GM06990 (cell line): ENCODE measurements around the gene SLC45A1.

Source experiments
- DNase-seq: peaks from one replicate; pipeline ENCODE4 v3.0.0-alpha.2; 2011; ENCODE audit not compliant: insufficient read length; ENCODE audit errors: extremely low read depth
- H3K27me3 ChIP-seq: replicated peaks from 2 replicates; pipeline ENCODE4 v1.6.0; 2011; ENCODE audit warnings: low read length; ENCODE audit not compliant: control insufficient read depth, insufficient read depth
- H3K36me3 ChIP-seq: 2 replicates; pipeline ENCODE4 v1.5.1; 2011; ENCODE audit warnings: low read length; ENCODE audit not compliant: control insufficient read depth, insufficient read depth
- H3K4me3 ChIP-seq: replicated peaks from 2 replicates; pipeline ENCODE4 v1.5.1; 2011; ENCODE audit warnings: low read depth, mild to moderate bottlenecking, control low read depth, low read length
- TF ChIP-seq, protein P1 (sequence below): IDR thresholded peaks from 2 replicates; pipeline ENCODE4 v1.5.1; 2011; ENCODE audit warnings: low read length, control low read depth, mild to moderate bottlenecking, inconsistent platforms; ENCODE audit not compliant: insufficient read depth, poor library complexity, severe bottlenecking

Gene SLC45A1

GRCh38 chr1:8312235-8313218 lies 5.4 kb upstream of the SLC45A1 start:
- no peak for DNase-seq
- H3K27me3 ChIP-seq = peaks cover 2% of the 10 kb centered on the region
- H3K4me3 ChIP-seq = no peak overlapping the region
- no peaks in the 10 kb centered on the region for H3K36me3 ChIP-seq
- TF ChIP-seq, protein P1, sequence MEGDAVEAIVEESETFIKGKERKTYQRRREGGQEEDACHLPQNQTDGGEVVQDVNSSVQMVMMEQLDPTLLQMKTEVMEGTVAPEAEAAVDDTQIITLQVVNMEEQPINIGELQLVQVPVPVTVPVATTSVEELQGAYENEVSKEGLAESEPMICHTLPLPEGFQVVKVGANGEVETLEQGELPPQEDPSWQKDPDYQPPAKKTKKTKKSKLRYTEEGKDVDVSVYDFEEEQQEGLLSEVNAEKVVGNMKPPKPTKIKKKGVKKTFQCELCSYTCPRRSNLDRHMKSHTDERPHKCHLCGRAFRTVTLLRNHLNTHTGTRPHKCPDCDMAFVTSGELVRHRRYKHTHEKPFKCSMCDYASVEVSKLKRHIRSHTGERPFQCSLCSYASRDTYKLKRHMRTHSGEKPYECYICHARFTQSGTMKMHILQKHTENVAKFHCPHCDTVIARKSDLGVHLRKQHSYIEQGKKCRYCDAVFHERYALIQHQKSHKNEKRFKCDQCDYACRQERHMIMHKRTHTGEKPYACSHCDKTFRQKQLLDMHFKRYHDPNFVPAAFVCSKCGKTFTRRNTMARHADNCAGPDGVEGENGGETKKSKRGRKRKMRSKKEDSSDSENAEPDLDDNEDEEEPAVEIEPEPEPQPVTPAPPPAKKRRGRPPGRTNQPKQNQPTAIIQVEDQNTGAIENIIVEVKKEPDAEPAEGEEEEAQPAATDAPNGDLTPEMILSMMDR = no peak

GRCh38 chr1:8313231-8313630 lies 4.7 kb upstream of the SLC45A1 start:
- TF ChIP-seq, protein P1 = no peak
- peaks cover 2% of the 10 kb centered on the region for H3K27me3 ChIP-seq
- no peak for DNase-seq
- H3K4me3 ChIP-seq = no peak overlapping the region
- no peaks in the 10 kb centered on the region for H3K36me3 ChIP-seq

DNA sequence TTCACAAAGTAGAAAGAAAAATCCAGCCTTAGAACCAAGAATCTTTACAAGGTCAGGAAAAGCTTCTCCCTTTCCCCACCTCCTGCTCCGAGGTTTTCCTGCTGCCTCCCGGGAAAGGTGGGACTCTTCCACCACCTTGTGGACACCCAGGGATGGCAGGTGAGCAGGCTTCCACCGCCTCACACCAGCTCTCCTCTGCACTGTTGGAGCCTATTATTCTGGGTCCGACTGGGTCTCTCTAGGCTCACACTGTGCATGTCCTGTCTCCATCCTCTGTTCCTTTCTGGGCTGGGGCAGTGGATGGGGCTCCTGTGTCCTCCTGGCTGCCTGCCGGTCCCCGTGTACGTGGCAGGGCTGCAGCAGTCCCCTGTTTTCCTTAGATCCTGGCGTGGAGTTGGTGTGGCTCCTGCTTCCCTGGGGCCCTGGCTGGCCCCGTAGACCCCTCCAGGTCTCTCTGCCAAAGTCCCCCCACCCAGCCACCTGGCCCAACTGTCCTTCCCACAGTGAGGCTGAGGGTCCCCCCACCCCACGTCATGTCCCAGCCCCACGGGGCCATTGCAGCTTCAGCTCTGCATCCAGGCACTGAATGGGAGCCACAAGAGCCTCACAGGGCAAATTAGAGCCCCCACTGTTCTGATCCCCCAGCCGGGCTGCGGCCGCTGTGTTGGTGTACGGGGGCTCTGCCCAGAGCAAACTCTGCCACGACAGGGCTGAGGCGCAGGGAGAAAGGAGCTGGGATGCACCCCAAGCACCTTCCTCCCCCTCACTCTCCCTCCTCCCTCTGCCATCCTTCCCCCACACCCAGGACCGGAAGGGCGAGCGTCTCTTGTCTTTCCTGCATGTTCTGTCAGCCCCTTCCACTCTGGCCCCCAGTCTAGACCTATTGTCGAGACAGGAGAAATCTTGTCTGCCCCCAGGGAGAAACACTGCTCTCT lies 3.3 kb upstream of the SLC45A1 start:
- TF ChIP-seq, protein P1 = peak; percentile 79
- DNase-seq = no peak
- Histone ChIP-seq H3K4me3 (no peak overlapping the region), H3K27me3 (peaks cover 2% of the 10 kb centered on the region), H3K36me3 (no peaks in the 10 kb centered on the region)

DNA sequence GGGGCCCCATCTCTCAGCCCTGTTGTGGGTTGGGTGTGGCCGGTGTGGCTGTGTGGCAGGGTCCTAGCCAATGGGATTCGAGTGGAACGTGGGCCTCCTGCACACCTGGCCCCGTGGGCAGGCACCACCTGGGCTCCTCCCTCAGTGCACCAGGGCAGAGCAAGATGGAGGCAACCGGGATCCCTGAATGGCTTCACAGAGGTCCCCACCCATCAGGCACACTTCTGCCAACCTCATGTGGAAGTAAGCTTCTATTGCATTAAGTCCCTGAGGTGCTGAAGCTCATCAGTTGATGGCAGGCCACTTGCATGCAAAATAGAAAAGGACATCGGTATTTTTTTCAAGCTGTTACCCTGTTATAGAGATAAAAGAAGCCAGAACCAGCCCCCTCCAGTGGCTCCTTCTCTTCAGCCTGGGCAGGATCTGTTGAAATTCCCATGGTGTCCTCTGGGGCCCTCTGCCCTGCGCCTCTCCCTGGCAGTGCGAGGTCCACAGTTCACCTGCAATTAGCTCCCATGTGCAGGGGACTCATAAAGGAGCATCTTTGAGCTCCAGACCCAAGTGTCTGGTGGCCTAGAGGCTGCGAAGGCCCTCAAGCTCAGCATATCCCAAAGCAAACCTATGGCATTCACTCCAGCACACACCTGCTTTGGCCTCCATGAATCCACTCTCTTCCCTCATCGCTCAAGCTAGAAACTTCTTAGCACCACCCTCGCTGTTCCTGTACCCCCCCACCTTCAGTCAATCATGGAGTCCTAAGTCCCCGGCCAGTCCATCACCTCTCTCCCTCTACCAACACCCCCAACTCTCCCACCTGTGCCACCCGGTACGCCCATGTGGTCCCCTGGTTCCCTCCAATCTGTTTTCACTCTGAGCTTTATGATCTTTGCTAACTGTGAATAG lies 2.1 kb upstream of the SLC45A1 start:
- no peak for DNase-seq

More for the DNA sequence above, 2.1 kb upstream of the SLC45A1 start:
- H3K27me3 ChIP-seq = peaks cover 2% of the 10 kb centered on the region
- no peaks in the 10 kb centered on the region for H3K36me3 ChIP-seq
- H3K4me3 ChIP-seq = no peak overlapping the region
- TF ChIP-seq, protein P1 = no peak
